Esophagus squamous epithelium (tissue), 4 donors: ENCODE measurements around the gene CTAG1A.

Experiments
- CTCF ChIP-seq, 6 experiments: fragments of 450-650 bp in 4 of 6; fragments of 200-600 bp in 2 of 6; sonication (generic) in 2 of 6; IDR thresholded peaks; one replicate each; pipeline ENCODE4 v1.5.1; 2016 to 2019; ENCODE audit warnings: antibody characterized with exemption in 6 of 6, mild to moderate bottlenecking in 4 of 6, moderate library complexity in 4 of 6
- POLR2A ChIP-seq, 4 donors: fragments of 450-650 bp; IDR thresholded peaks; one replicate each; pipeline ENCODE4 v1.6.1; 2017; ENCODE audit warnings: antibody characterized with exemption in 4 of 4, mild to moderate bottlenecking in 4 of 4, moderate library complexity in 3 of 4

- no peak for TF ChIP-seq CTCF (IDR thresholded peaks at IDR 0.05)
- no peak for TF ChIP-seq POLR2A (IDR thresholded peaks at IDR 0.05)
These were observed 42.1 kb upstream of the CTAG1A start for GRCh38 chrX:154542723-154543424.
